Neural crest cell (in vitro differentiated cells): ENCODE data around the gene GPRC6A. TPM values are rescaled to one million over a fixed set of nuclear protein-coding genes. Genes with fewer than 3 reads are reported as not detected.

Source experiments
- DNase-seq: peaks from one replicate; pipeline ENCODE4 v3.0.0; 2021; ENCODE audit warnings: low read depth, mixed read lengths, low spot score
- H3K27ac Mint-ChIP-seq: one replicate; pipeline ENCODE4 v1.8.0; 2021; ENCODE audit warnings: mild to moderate bottlenecking, mixed read lengths; ENCODE audit not compliant: unreplicated experiment
- H3K27me3 Mint-ChIP-seq: 2 replicates; pipeline ENCODE4 v1.8.0; 2021; ENCODE audit warnings: low read depth, mild to moderate bottlenecking, mixed read lengths
- H3K36me3 Mint-ChIP-seq: 2 replicates; pipeline ENCODE4 v1.8.0; 2021; ENCODE audit warnings: low read depth, mild to moderate bottlenecking, mixed read lengths
- H3K4me1 Mint-ChIP-seq: 2 replicates; pipeline ENCODE4 v1.8.0; 2021; ENCODE audit warnings: mixed read lengths
- H3K4me3 Mint-ChIP-seq: one replicate; pipeline ENCODE4 v1.8.0; 2021; ENCODE audit warnings: mild to moderate bottlenecking, mixed read lengths
- H3K9me3 Mint-ChIP-seq: 2 replicates; pipeline ENCODE4 v1.8.0; 2021; ENCODE audit warnings: mixed read lengths
- CTCF ChIP-seq: fragments of 200-600 bp; sonication (generic); conservative IDR thresholded peaks from 2 replicates; pipeline ENCODE4 v1.5.0; 2021; ENCODE audit warnings: antibody characterized with exemption, mild to moderate bottlenecking
- total RNA-seq: library from RNA; stranded (reverse); gene quantifications from 2 replicates; pipeline ENCODE4 v1.2.1, GENCODE V29; 2021

GPRC6A gene
- total RNA-seq, 1 donor from 2014 or later = not detected

- Mint-ChIP-seq H3K27ac (no peak overlapping the region), H3K4me3 (no peak overlapping the region), H3K27me3 (no peaks in the 10 kb centered on the region)
These were observed 26.9 kb downstream of the GPRC6A start for GRCh38 chr6:116801971-116802370.

GRCh38 chr6:116799945-116800344 lies 28.9 kb downstream of the GPRC6A start:
- no peak for TF ChIP-seq CTCF
- H3K27ac Mint-ChIP-seq = no peak overlapping the region
- no peaks in the 10 kb centered on the region for H3K27me3 Mint-ChIP-seq
- no peaks in the 10 kb centered on the region for H3K36me3 Mint-ChIP-seq
- DNase-seq = no peak
- no peaks in the 10 kb centered on the region for H3K9me3 Mint-ChIP-seq
- no peak overlapping the region for H3K4me3 Mint-ChIP-seq
- peaks cover 9% of the 10 kb centered on the region for H3K4me1 Mint-ChIP-seq

More at GRCh38 chr6:116801971-116802370, 26.9 kb downstream of the GPRC6A start:
- TF ChIP-seq CTCF = no peak
- no peaks in the 10 kb centered on the region for H3K9me3 Mint-ChIP-seq
- DNase-seq = no peak
- H3K4me1 Mint-ChIP-seq = peaks cover 9% of the 10 kb centered on the region
- no peaks in the 10 kb centered on the region for H3K36me3 Mint-ChIP-seq

- no peaks in the 10 kb centered on the region for H3K36me3 Mint-ChIP-seq
- peaks cover 9% of the 10 kb centered on the region for H3K4me1 Mint-ChIP-seq
- DNase-seq = no peak
- no peak for TF ChIP-seq CTCF
- no peaks in the 10 kb centered on the region for H3K9me3 Mint-ChIP-seq
- H3K4me3 Mint-ChIP-seq = no peak overlapping the region
- no peaks in the 10 kb centered on the region for H3K27me3 Mint-ChIP-seq
- H3K27ac Mint-ChIP-seq = no peak overlapping the region
These were observed 31.3 kb downstream of the GPRC6A start for GRCh38 chr6:116797585-116797984.

GRCh38 chr6:116793224-116793623 lies 35.7 kb downstream of the GPRC6A start:
- Mint-ChIP-seq H3K4me3 (no peak overlapping the region), H3K27me3 (no peaks in the 10 kb centered on the region), H3K36me3 (no peaks in the 10 kb centered on the region), H3K27ac (no peak overlapping the region), H3K9me3 (no peaks in the 10 kb centered on the region), H3K4me1 (no peaks in the 10 kb centered on the region)
- TF ChIP-seq CTCF = no peak
- DNase-seq = no peak

GRCh38 chr6:116783852-116784251 lies 45.0 kb downstream of the GPRC6A start:
- TF ChIP-seq CTCF = no peak
- H3K36me3 Mint-ChIP-seq = no peaks in the 10 kb centered on the region
- H3K27ac Mint-ChIP-seq = no peak overlapping the region
- H3K4me3 Mint-ChIP-seq = no peak overlapping the region
- DNase-seq = no peak
- H3K9me3 Mint-ChIP-seq = no peaks in the 10 kb centered on the region
- H3K27me3 Mint-ChIP-seq = peaks cover 2% of the 10 kb centered on the region
- no peaks in the 10 kb centered on the region for H3K4me1 Mint-ChIP-seq
